ENCODE results near the gene TAF1C. TPM values are rescaled to one million over a fixed set of nuclear protein-coding genes. Genes with fewer than 3 reads are reported as not detected.
"Not testable (repeated sequence)": the region's sequence is repeated elsewhere in the genome, so short reads cannot be mapped to it uniquely, and the experiment has no call there.

TAF1C gene
- total RNA-seq, 1 donor from 2014 or later = 74.7 TPM

DNA sequence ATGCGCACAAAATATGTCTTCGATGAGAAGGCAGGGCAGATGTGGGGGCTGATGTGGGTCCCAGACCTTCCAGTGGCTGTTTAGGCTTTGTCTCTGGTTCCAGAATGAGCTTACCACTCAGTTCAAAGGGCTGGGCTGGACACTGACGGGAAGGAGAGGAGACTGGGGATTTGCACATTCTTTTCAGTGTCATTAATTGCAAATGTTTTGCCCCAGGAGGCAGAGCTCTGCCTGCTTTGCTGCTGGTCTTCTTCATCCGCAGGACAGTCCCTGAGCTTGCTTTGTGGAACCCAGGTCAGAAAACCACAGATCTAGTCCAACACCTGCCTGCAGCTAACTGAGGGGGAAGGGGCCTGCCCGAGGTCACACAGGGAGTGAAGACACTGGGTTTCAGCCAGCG is 32.1 kb upstream of the TAF1C start:
- no peak for DNase-seq
- Mint-ChIP-seq H3K27ac (ENCODE audit: unreplicated experiment) (no peak overlapping the region), H3K27me3 (ENCODE audit: unreplicated experiment) (peaks cover 9% of the 10 kb centered on the region), H3K9me3 (ENCODE audit: unreplicated experiment) (peaks cover 6% of the 10 kb centered on the region), H3K4me1 (ENCODE audit: low read depth, unreplicated experiment) (peaks cover 20% of the 10 kb centered on the region), H3K4me3 (ENCODE audit: unreplicated experiment) (no peak overlapping the region), H3K36me3 (ENCODE audit: unreplicated experiment) (no peaks in the 10 kb centered on the region)
- TF ChIP-seq, protein P1, sequence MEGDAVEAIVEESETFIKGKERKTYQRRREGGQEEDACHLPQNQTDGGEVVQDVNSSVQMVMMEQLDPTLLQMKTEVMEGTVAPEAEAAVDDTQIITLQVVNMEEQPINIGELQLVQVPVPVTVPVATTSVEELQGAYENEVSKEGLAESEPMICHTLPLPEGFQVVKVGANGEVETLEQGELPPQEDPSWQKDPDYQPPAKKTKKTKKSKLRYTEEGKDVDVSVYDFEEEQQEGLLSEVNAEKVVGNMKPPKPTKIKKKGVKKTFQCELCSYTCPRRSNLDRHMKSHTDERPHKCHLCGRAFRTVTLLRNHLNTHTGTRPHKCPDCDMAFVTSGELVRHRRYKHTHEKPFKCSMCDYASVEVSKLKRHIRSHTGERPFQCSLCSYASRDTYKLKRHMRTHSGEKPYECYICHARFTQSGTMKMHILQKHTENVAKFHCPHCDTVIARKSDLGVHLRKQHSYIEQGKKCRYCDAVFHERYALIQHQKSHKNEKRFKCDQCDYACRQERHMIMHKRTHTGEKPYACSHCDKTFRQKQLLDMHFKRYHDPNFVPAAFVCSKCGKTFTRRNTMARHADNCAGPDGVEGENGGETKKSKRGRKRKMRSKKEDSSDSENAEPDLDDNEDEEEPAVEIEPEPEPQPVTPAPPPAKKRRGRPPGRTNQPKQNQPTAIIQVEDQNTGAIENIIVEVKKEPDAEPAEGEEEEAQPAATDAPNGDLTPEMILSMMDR (IDR thresholded peaks at IDR 0.05; ENCODE audit: partially characterized antibody, unreplicated experiment) = no peak

DNA sequence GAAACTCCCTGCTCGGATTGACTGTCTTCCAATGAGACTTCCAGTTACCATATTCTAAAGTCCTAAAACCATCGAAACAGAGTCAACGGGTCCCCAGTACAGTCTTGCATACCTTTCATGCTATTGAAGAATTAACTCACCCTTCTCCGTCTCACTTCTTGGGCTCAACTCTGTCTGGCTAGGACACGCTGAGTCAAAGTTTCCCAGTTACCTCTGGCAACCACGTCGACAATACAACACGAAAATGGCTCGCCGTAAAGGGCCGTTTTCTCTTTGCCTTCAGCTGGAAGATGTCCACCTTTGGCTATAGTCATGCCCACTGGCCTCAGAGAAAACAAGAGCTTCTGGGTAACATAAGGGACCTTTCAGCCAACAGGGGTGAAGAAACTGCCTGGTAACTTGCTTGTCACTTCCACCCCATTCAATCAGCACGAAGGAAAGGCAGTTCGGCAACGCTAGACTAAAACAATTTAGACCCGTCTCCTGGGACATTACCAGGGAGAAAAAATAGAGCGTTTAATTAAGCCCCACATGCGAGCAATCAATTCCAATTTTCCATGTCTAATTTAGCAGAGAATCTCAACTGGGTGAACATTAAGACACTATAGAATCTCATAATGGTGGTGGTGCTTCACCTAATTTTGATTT is 31.4 kb upstream of the TAF1C start:
- Mint-ChIP-seq H3K27me3 (ENCODE audit: unreplicated experiment) (peaks cover 9% of the 10 kb centered on the region), H3K27ac (ENCODE audit: unreplicated experiment) (no peak overlapping the region), H3K4me1 (ENCODE audit: low read depth, unreplicated experiment) (peaks cover 20% of the 10 kb centered on the region), H3K4me3 (ENCODE audit: unreplicated experiment) (peak overlapping the region; percentile 22), H3K36me3 (ENCODE audit: unreplicated experiment) (no peaks in the 10 kb centered on the region), H3K9me3 (ENCODE audit: unreplicated experiment) (peaks cover 6% of the 10 kb centered on the region)
- TF ChIP-seq, protein P1 (IDR thresholded peaks at IDR 0.05; ENCODE audit: partially characterized antibody, unreplicated experiment) = no peak
- no peak for DNase-seq

DNA sequence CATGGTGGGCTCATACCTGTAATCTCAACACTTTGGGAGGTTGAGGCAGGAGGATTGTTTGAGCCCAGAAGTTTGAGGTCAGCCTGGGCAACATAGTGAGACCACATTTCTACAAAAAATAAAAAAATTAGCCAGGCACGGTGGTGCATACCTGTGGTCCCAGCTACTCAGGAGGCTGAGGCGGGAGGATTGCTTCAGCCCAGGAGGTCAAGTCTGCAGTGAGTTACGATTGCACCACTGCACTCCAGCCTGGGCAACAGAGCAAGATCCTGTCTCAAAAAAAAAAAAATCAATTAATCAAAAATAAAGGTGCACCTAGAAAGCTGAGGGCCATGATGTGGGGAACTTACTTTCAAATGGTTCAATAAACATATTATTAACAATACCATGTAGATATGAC is 29.3 kb upstream of the TAF1C start:
- not testable (repeated sequence) for H3K27me3 Mint-ChIP-seq (ENCODE audit: unreplicated experiment); DNase-seq; H3K9me3 Mint-ChIP-seq (ENCODE audit: unreplicated experiment); H3K36me3 Mint-ChIP-seq (ENCODE audit: unreplicated experiment); H3K27ac Mint-ChIP-seq (ENCODE audit: unreplicated experiment); H3K4me3 Mint-ChIP-seq (ENCODE audit: unreplicated experiment)
- peaks cover 14% of the 10 kb centered on the region for H3K4me1 Mint-ChIP-seq (ENCODE audit: low read depth, unreplicated experiment)

DNA sequence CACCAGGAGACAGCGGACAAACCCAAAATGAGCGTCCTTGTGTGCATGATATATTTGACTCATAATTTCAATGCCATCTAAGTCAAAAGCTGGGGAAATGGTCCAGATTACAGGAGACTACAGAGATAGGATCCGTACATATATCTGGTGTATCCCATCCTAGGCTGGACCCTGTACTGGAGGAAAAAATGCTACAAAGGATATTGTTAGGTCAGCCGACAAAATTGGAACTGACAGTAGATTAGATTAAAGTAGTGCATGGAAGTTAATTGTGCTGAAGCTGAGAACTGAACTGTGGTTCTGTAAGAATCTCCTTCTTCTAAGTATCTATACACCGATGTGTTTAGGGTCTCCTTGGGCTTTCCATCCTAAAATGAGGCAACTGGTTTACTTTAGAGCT is 28.7 kb upstream of the TAF1C start:
- Mint-ChIP-seq H3K36me3 (ENCODE audit: unreplicated experiment) (no peaks in the 10 kb centered on the region), H3K27me3 (ENCODE audit: unreplicated experiment) (peaks cover 3% of the 10 kb centered on the region), H3K4me1 (ENCODE audit: low read depth, unreplicated experiment) (peaks cover 14% of the 10 kb centered on the region), H3K4me3 (ENCODE audit: unreplicated experiment) (no peak overlapping the region), H3K9me3 (ENCODE audit: unreplicated experiment) (peaks cover 2% of the 10 kb centered on the region), H3K27ac (ENCODE audit: unreplicated experiment) (no peak overlapping the region)
- DNase-seq = no peak
- TF ChIP-seq, protein P1 (IDR thresholded peaks at IDR 0.05; ENCODE audit: partially characterized antibody, unreplicated experiment) = no peak

DNA sequence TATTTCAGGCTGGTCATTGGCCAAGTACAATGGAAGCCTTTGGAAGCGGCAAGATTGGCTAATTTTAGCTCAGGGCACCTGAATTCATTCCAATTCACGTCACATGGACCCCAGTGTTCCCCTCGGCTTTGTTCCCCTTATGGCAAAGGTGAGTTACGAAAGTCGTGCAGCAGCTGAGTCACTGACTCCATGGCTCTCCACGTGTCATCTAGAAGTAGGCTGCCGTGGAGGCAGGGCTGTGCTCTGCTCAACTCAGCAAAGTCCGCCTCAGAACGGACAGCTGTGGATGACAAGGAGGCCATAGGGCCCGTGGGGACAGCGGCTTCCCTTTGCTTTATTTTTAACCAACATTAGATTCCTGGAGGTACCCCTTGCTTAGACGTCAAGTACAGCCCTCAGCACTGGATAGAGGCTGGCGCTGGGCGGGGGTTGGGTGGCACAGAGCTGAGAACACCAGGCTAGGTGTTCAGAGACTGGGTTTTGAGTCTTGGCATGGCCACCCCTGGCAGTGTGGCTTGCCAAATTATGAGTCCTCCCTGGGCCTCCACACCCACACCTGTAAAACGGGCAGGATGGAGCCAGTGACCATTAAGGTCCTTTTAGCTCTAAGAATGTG is 27.7 kb upstream of the TAF1C start:
- peaks cover 14% of the 10 kb centered on the region for H3K4me1 Mint-ChIP-seq (ENCODE audit: low read depth, unreplicated experiment)
- H3K4me3 Mint-ChIP-seq (ENCODE audit: unreplicated experiment) = no peak overlapping the region
- DNase-seq = no peak
- H3K36me3 Mint-ChIP-seq (ENCODE audit: unreplicated experiment) = peaks cover 5% of the 10 kb centered on the region
- TF ChIP-seq, protein P1 (IDR thresholded peaks at IDR 0.05; ENCODE audit: partially characterized antibody, unreplicated experiment) = no peak
- H3K27ac Mint-ChIP-seq (ENCODE audit: unreplicated experiment) = no peak overlapping the region
- peaks cover 3% of the 10 kb centered on the region for H3K27me3 Mint-ChIP-seq (ENCODE audit: unreplicated experiment)
- peaks cover 2% of the 10 kb centered on the region for H3K9me3 Mint-ChIP-seq (ENCODE audit: unreplicated experiment)

Data from glutamatergic neuron (in vitro differentiated cells).